ENCODE results near the gene UIMC1. TPM values are rescaled to one million over a fixed set of nuclear protein-coding genes. Genes with fewer than 3 reads are reported as not detected.

UIMC1 gene
- total RNA-seq, 1 donor from 2014 or later = 34.2 TPM

DNA sequence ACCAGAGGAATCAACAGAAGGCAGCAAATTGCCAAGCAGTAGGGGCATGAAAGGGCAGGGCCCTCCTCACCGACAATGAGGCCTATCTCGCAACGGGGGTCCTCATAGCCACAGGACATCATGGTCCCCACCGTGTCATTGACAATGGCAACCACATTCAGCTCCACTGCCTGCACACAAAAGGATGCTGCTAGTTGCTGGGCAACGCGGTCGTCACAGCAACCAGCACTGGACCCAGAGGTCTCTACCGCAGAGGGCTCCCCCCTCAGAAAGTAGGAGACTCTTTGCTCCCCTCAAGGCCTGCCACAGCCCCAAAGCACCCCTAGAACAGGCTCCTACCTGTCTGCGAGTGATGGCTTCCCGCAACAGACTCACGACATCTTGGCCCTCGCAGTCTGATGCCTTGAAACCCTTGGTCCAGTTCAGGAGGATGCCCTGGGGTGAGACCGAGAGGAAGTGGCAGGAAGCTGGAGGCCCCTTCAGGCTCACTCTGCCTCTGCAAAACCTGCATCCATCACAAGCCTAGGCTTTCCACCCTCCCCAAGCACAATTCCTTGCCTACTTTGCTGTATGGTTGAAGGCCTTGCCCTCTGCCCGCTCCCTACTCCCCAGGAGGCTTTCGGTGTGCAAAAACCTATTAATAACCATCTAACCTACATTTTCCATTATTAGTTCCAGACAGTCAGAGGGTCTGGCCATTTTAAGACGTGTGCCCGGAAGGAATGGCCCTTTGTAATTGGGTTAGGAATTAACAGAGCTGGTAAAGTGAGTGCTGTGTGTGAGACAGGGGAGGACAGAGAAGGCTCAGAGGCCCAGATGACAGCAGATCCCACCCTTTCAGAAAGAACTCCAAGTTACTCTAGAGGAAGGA, 122.6 kb downstream of the UIMC1 start:
- Mint-ChIP-seq H3K4me3 (ENCODE audit: unreplicated experiment) (no peak overlapping the region), H3K27ac (ENCODE audit: unreplicated experiment) (no peak overlapping the region), H3K27me3 (ENCODE audit: low read depth) (peaks cover 15% of the 10 kb centered on the region), H3K4me1 (ENCODE audit: low read depth) (peaks cover 6% of the 10 kb centered on the region), H3K9me3 (ENCODE audit: low read depth) (no peaks in the 10 kb centered on the region), H3K36me3 (ENCODE audit: low read depth) (no peaks in the 10 kb centered on the region)
- DNase-seq (ENCODE audit: low spot score) = no peak
- TF ChIP-seq, protein P1, sequence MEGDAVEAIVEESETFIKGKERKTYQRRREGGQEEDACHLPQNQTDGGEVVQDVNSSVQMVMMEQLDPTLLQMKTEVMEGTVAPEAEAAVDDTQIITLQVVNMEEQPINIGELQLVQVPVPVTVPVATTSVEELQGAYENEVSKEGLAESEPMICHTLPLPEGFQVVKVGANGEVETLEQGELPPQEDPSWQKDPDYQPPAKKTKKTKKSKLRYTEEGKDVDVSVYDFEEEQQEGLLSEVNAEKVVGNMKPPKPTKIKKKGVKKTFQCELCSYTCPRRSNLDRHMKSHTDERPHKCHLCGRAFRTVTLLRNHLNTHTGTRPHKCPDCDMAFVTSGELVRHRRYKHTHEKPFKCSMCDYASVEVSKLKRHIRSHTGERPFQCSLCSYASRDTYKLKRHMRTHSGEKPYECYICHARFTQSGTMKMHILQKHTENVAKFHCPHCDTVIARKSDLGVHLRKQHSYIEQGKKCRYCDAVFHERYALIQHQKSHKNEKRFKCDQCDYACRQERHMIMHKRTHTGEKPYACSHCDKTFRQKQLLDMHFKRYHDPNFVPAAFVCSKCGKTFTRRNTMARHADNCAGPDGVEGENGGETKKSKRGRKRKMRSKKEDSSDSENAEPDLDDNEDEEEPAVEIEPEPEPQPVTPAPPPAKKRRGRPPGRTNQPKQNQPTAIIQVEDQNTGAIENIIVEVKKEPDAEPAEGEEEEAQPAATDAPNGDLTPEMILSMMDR (IDR thresholded peaks at IDR 0.05) = no peak

DNA sequence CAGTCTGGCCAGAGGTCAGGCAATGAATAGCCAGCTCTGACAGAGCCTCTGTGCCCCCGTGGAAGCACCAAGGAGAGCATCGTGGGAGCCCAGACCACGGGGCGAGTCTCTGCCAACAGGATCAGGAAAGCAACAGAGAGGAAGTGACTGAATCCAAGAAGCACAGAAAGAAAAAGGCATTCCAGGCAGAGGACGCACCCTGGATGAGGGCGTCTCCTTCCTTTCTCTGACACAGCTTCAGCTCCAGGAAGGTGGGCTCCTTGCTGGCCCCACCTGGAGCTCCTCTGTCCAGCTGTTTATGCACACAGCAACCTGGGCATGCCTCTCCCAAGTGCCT, 124.0 kb downstream of the UIMC1 start:
- Mint-ChIP-seq H3K4me3 (ENCODE audit: unreplicated experiment) (no peak overlapping the region), H3K27ac (ENCODE audit: unreplicated experiment) (no peak overlapping the region), H3K4me1 (ENCODE audit: low read depth) (peaks cover 6% of the 10 kb centered on the region), H3K36me3 (ENCODE audit: low read depth) (no peaks in the 10 kb centered on the region), H3K9me3 (ENCODE audit: low read depth) (no peaks in the 10 kb centered on the region), H3K27me3 (ENCODE audit: low read depth) (peaks cover 15% of the 10 kb centered on the region)
- no peak for DNase-seq (ENCODE audit: low spot score)
- TF ChIP-seq, protein P1 (IDR thresholded peaks at IDR 0.05) = no peak

DNA sequence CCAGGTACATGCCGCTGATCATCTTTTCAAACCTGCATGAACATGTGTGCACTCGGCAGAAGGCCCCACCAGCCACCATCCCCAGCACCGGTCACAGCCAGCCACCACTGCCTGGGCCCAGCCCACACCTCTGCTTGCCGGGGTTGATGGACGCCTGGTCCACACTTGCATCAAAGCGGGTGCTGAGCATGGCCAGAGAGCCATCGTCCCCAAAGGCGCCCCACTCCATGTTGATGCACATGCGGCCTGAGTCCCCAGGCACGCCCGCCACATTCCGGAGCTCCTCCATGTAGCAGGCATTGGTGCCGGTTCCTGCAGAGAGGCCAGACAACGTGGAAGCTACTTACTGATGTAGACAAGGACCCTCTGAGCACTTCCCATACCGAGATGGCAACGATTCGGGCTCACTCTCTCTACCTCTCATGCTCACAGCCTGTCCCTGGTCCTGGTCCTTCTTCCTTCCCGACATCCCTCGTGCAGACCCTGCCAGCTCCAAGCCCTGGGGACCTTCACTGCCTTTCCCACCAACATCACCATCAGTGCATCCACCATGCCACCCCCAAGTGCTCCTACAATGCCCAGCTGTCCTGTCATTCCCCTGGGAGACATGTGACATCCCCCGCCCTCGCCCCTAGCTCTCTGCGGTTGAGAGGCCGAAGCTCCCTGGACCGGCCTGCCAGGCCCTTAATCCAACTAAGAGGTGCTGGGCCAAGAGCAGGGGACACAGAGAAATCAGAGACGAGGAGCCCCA, 124.6 kb downstream of the UIMC1 start:
- H3K4me1 Mint-ChIP-seq (ENCODE audit: low read depth) = peaks cover 6% of the 10 kb centered on the region
- TF ChIP-seq, protein P1 (IDR thresholded peaks at IDR 0.05) = no peak
- H3K27ac Mint-ChIP-seq (ENCODE audit: unreplicated experiment) = no peak overlapping the region
- H3K4me3 Mint-ChIP-seq (ENCODE audit: unreplicated experiment) = no peak overlapping the region
- H3K27me3 Mint-ChIP-seq (ENCODE audit: low read depth) = peaks cover 16% of the 10 kb centered on the region
- no peak for DNase-seq (ENCODE audit: low spot score)
- no peaks in the 10 kb centered on the region for H3K36me3 Mint-ChIP-seq (ENCODE audit: low read depth)
- H3K9me3 Mint-ChIP-seq (ENCODE audit: low read depth) = no peaks in the 10 kb centered on the region

DNA sequence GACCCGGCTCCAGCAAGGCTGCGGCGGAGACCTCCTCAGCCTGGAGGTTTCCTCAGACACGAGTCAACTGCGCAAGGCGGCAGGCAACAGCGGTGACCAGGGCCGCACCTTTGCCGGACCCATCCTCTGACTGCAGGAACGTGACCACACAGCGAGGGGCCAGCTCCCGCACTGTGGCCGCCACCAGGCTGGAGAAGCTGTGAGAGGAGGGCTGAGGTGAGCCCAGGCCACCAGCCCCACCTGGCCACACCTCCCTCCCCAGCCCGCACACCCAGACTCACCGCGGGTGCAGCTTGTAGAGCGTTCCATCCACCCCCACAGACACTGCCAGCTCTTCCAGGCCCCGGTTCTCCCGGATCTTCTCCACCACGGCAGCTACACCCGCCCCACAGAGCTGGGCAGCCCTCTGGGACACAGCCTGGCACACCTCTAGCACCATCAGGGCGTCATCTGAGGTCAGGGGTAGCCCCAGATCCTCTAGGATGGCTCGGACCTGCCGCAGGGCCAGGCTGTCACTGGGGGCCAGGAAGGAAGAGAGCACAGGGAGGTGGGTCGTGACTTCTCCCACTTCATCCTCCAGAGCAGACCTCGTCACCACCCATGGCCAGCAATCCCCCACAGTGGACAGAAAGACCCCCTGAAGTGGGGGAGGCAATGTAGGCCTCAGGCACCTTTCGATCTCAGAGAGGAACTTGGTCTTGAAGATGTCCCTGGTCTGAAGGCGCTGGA, 125.4 kb downstream of the UIMC1 start:
- no peak for DNase-seq (ENCODE audit: low spot score)
- Mint-ChIP-seq H3K27me3 (ENCODE audit: low read depth) (peaks cover 20% of the 10 kb centered on the region), H3K36me3 (ENCODE audit: low read depth) (no peaks in the 10 kb centered on the region), H3K4me3 (ENCODE audit: unreplicated experiment) (no peak overlapping the region), H3K4me1 (ENCODE audit: low read depth) (peaks cover 6% of the 10 kb centered on the region), H3K9me3 (ENCODE audit: low read depth) (no peaks in the 10 kb centered on the region), H3K27ac (ENCODE audit: unreplicated experiment) (no peak overlapping the region)
- TF ChIP-seq, protein P1 (IDR thresholded peaks at IDR 0.05) = no peak

Data from chondrocyte (in vitro differentiated cells).